K562 (cell line): ENCODE data around the gene PHF19. TPM values are rescaled to one million over a fixed set of nuclear protein-coding genes. Genes with fewer than 3 reads are reported as not detected.

Experiments
- ATAC-seq: fragments of 200-7000 bp; cut with Tn5 transposase; 3 replicates; pipeline ENCODE4 v1.9.1; 2020; ENCODE audit warnings: moderate library complexity
- BruUV-seq: library from RNA; stranded (reverse); fragments of 400-500 nt; replicated peaks from 2 replicates; lab custom pipeline; 2021; lab: Mats Ljungman, UMichigan
- CTCF ChIA-PET: fragments of 300-600 bp; formaldehyde crosslinking; extraction: SDS; loops from one replicate; lab custom pipeline; 2021; ENCODE audit warnings: low intra/inter-chr PET ratio; lab: Yijun Ruan, JAX
- POLR2A ChIA-PET: fragments of 300-600, 350-650 bp; sonication (Branson Sonifier 250); formaldehyde crosslinking; extraction: SDS; loops from one replicate; lab custom pipeline; 2021; ENCODE audit warnings: antibody characterized with exemption, inconsistent platforms; lab: Yijun Ruan, JAX
- DNase-seq, 4 experiments: peaks; one replicate each; pipeline versions ENCODE4 v3.0.0 to v3.0.0-alpha.2; 2011 to 2018; ENCODE audit warnings: low spot score in 3 of 4, mixed read lengths in 3 of 4; ENCODE audit errors: extremely low read depth in 1 of 4
- FAIRE-seq: peaks from 2 replicates; lab custom pipeline; 2011; peaks lifted over from hg19 to GRCh38; lab: Jason Lieb, UNC
- H2AFZ ChIP-seq: 2 replicates; pipeline ENCODE4 v1.6.0; 2011; ENCODE audit warnings: low read depth, low read length, control low read depth, inconsistent platforms
- H3K27ac ChIP-seq: fragments of 200-600 bp; 3 replicates; pipeline ENCODE4 v1.8.0; 2011; ENCODE audit warnings: low read depth, mild to moderate bottlenecking, control low read depth, inconsistent platforms, low read length, moderate library complexity, mixed read lengths; ENCODE audit errors: extremely low read depth
- H3K27me3 ChIP-seq, 2 experiments: fragments of 300-600 bp in 1 of 2; 2 replicates in 1 of 2; 3 replicates in 1 of 2; pipeline versions ENCODE4 v1.6.0 to v1.8.0; 2011; ENCODE audit warnings: inconsistent platforms in 2 of 2, low read length in 2 of 2, mild to moderate bottlenecking in 1 of 2, mixed read lengths in 1 of 2, moderate library complexity in 1 of 2; ENCODE audit not compliant: control insufficient read depth in 2 of 2, insufficient read depth in 2 of 2
- H3K36me3 ChIP-seq: fragments of 300-600 bp; 3 replicates; pipeline ENCODE4 v1.8.0; 2011; ENCODE audit warnings: mild to moderate bottlenecking, low read length, inconsistent platforms; ENCODE audit not compliant: control insufficient read depth, insufficient read depth
- H3K4me1 ChIP-seq, 2 experiments: fragments of 200-600 bp in 1 of 2; replicated peaks in 1 of 2; 2 replicates in 1 of 2; 3 replicates in 1 of 2; pipeline versions ENCODE4 v1.5.1 to v1.8.0; 2011; ENCODE audit warnings: inconsistent platforms in 2 of 2, low read length in 2 of 2, mild to moderate bottlenecking in 1 of 2, mixed read lengths in 1 of 2, moderate library complexity in 1 of 2; ENCODE audit not compliant: control insufficient read depth in 2 of 2, insufficient read depth in 2 of 2
- H3K4me2 ChIP-seq: 2 replicates; pipeline ENCODE4 v1.6.1; 2011; ENCODE audit warnings: low read length, control low read depth, inconsistent platforms, mixed read lengths; ENCODE audit not compliant: insufficient read depth
- H3K4me3 ChIP-seq: fragments of 200-600 bp; sonication (generic), shearing (Covaris generic); 2 replicates; pipeline ENCODE4 v1.5.1; 2016; ENCODE audit warnings: control low read depth, inconsistent platforms
- H3K79me2 ChIP-seq: fragments of 200-600 bp; 3 replicates; pipeline ENCODE4 v1.8.0; 2011; ENCODE audit warnings: low read length, inconsistent platforms; ENCODE audit not compliant: control insufficient read depth, insufficient read depth
- H3K9ac ChIP-seq, 2 experiments: 2 replicates each; pipeline versions ENCODE4 v1.6.0 to v1.6.1; 2011; ENCODE audit warnings: low read depth in 2 of 2, low read length in 2 of 2, control low read depth in 1 of 2, inconsistent platforms in 1 of 2, mild to moderate bottlenecking in 1 of 2, mixed read lengths in 1 of 2; ENCODE audit not compliant: insufficient read depth in 1 of 2
- H3K9me1 ChIP-seq: one replicate; pipeline ENCODE4 v1.6.0; 2011; ENCODE audit warnings: inconsistent platforms, mild to moderate bottlenecking, low read length, moderate library complexity; ENCODE audit not compliant: control insufficient read depth, insufficient read depth
- H3K9me3 ChIP-seq: replicated peaks from 2 replicates; pipeline ENCODE4 v1.5.1; 2011; ENCODE audit warnings: low read depth, low read length, inconsistent platforms; ENCODE audit not compliant: control insufficient read depth, insufficient read depth
- H4K20me1 ChIP-seq: replicated peaks from 2 replicates; pipeline ENCODE4 v1.6.1; 2011; ENCODE audit warnings: low read length, inconsistent platforms, mixed read lengths; ENCODE audit not compliant: control insufficient read depth, insufficient read depth
- HNRNPLL ChIP-seq: fragments of 200-400 bp; formaldehyde crosslinking; IDR thresholded peaks from 2 replicates; pipeline ENCODE4 v1.6.1; 2017; ENCODE audit warnings: low read length, low read depth, mild to moderate bottlenecking; ENCODE audit not compliant: poor library complexity, severe bottlenecking
- IRF1 ChIP-seq: sonication (generic); formaldehyde crosslinking; IDR thresholded peaks from 2 replicates; pipeline ENCODE4 v1.8.0; 2022; ENCODE audit warnings: missing genetic modification reagents, mild to moderate bottlenecking, borderline replicate concordance
- PKNOX1 ChIP-seq: fragments of 450-650 bp; IDR thresholded peaks from 2 replicates; pipeline ENCODE4 v1.6.1; 2016
- ZC3H4 ChIP-seq: sonication (generic); formaldehyde crosslinking; IDR thresholded peaks from 2 replicates; pipeline ENCODE4 v1.9.0; 2021; ENCODE audit warnings: missing genetic modification reagents, borderline replicate concordance
- ZNF695 ChIP-seq: fragments of 450-650 bp; formaldehyde crosslinking; IDR thresholded peaks from 2 replicates; pipeline ENCODE4 v1.4.0; 2020; ENCODE audit warnings: mild to moderate bottlenecking, moderate library complexity
- WGBS: fragments of 100-300 bp; shearing (Covaris generic); methylation state at CpG from one replicate; pipeline ENCODE4 v1.1.6; 2016; ENCODE audit warnings: low coverage, mixed read lengths; ENCODE audit not compliant: insufficient coverage; ENCODE audit errors: missing lambda C conversion rate; 5-methylcytosine and 5-hydroxymethylcytosine counted together
- in situ Hi-C: fragments of 300-500 bp; cut with MboI; formaldehyde crosslinking; loops from 4 replicates; pipeline ENCODE4 v1.15.0; 2018; ENCODE audit warnings: inconsistent platforms, mixed read lengths
- intact Hi-C: fragments of 100-400 bp; cut with micrococcal nuclease; formaldehyde crosslinking; loops from 2 replicates; pipeline ENCODE4 v1.14.2; 2022
- polyA plus RNA-seq, 8 experiments: library from polyadenylated mRNA; depleted of rRNA in 4 of 8; stranded (reverse) in 5 of 8; unstranded in 3 of 8; fragments of >200 nt; fragmentation: Nextera tagmentation in 2 of 8; fragmentation: Illumina TruSeq in 1 of 8; extraction: Ambion mirVana in 2 of 8; extraction: Trizol in 1 of 8; gene quantifications; 2 replicates each; pipeline versions ENCODE4 v1.2.1 to v1.2.3, GENCODE V29; 2011 to 2014; ENCODE audit warnings: inconsistent platforms in 1 of 8, missing spikeins in 1 of 8
- total RNA-seq, 7 experiments: library from RNA; depleted of rRNA in 6 of 7; stranded (reverse); fragments of >200 nt in 6 of 7; fragmentation: Illumina TruSeq in 2 of 7; extraction: Trizol in 2 of 7; gene quantifications; 2 replicates each; pipeline versions ENCODE4 v1.2.1 to v1.2.3, GENCODE V29; 2011 to 2021; ENCODE audit warnings: low replicate concordance in 1 of 7

PHF19 gene
- total and polyA plus RNA-seq, 9 of the 15 experiments (the other 6 are each of a cell fraction or from before 2014, with no cell fraction given) = 95.8 to 403 (median 255) TPM

- DNase-seq = no peak
- in situ Hi-C loops = no loop called here
- ChIA-PET CTCF (interaction anchor here (1.2 kb wide), 1 partner anchor 21 kb away, joined by 3 read pairs; no protein-coding TSS in a partner anchor), POLR2A (interaction anchor here (0.6 to 0.9 kb wide), 2 partner anchors 8 to 10 kb away, joined by 3 read pairs; no protein-coding TSS in a partner anchor)
- H3K4me3 ChIP-seq = no peak overlapping the region
- no peaks in the 10 kb centered on the region for H4K20me1 ChIP-seq
- BruUV-seq = no TSS peak
- WGBS = 31% methylated on average over 5 of the region's 5 CpGs
- H3K79me2 ChIP-seq = no peaks in the 10 kb centered on the region
- H2AFZ ChIP-seq = peak overlapping the region; percentile 56
- no peaks in the 10 kb centered on the region for H3K9me1 ChIP-seq
- FAIRE-seq = no peak
- H3K36me3 ChIP-seq = no peaks in the 10 kb centered on the region
- H3K9ac ChIP-seq = no peak overlapping the region
- peaks cover 24 to 32% of the 10 kb centered on the region in 2 experiments; a peak in 4 of 5 replicates for H3K4me1 ChIP-seq
- intact Hi-C loops = no loop called here
- ATAC-seq = peak; percentile 28; the same call in 2 of the 3 replicates
- H3K4me2 ChIP-seq = no peak overlapping the region
- no peaks in the 10 kb centered on the region for H3K9me3 ChIP-seq
- H3K27ac ChIP-seq = no peak overlapping the region
- no peaks in the 10 kb centered on the region for H3K27me3 ChIP-seq
- TF ChIP-seq HNRNPLL (no peak), PKNOX1 (peak; percentile 53)
Measured at GRCh38 chr9:120915854-120916470, 39.0 kb upstream of the PHF19 start.

- H3K4me3 ChIP-seq = no peak overlapping the region
- intact Hi-C loops (no loop called here), in situ Hi-C loops (no loop called here)
- H3K4me2 ChIP-seq = no peak overlapping the region
- H3K79me2 ChIP-seq = no peaks in the 10 kb centered on the region
- H3K27ac ChIP-seq = no peak overlapping the region
- ChIA-PET POLR2A (no interaction called here), CTCF (no interaction called here)
- H4K20me1 ChIP-seq = no peaks in the 10 kb centered on the region
- WGBS = 48% methylated on average over 6 of the region's 6 CpGs
- H3K9ac ChIP-seq = no peak overlapping the region
- H3K9me3 ChIP-seq = no peaks in the 10 kb centered on the region
- ATAC-seq (no peak), DNase-seq (no peak), FAIRE-seq (no peak)
- H3K27me3 ChIP-seq = no peaks in the 10 kb centered on the region
- no peaks in the 10 kb centered on the region for H3K9me1 ChIP-seq
- H3K4me1 ChIP-seq = peaks cover 24% of the 10 kb centered on the region in 2 experiments; a peak in 4 of 5 replicates
- no peaks in the 10 kb centered on the region for H3K36me3 ChIP-seq
- BruUV-seq = no TSS peak
- TF ChIP-seq ZNF695 (no peak), ZC3H4 (CRISPR knock-in tag) (no peak), IRF1 (no peak)
- no peak overlapping the region for H2AFZ ChIP-seq
Measured at GRCh38 chr9:120914953-120915352, 38.0 kb upstream of the PHF19 start.
